PC-9 (cell line): ENCODE measurements around the gene FAM163B.

Experiments used
- EZH2 ChIP-seq: fragments of 200-600 bp; sonication (generic); IDR thresholded peaks from 2 replicates; pipeline ENCODE4 v1.8.0; 2017; ENCODE audit warnings: antibody characterized with exemption, low read depth
- TF ChIP-seq, protein P1 (sequence below): fragments of 200-600 bp; sonication (generic); conservative IDR thresholded peaks from 2 replicates; pipeline ENCODE4 v1.6.1; 2017; ENCODE audit warnings: mixed run types, antibody characterized with exemption, mild to moderate bottlenecking, moderate library complexity

DNA sequence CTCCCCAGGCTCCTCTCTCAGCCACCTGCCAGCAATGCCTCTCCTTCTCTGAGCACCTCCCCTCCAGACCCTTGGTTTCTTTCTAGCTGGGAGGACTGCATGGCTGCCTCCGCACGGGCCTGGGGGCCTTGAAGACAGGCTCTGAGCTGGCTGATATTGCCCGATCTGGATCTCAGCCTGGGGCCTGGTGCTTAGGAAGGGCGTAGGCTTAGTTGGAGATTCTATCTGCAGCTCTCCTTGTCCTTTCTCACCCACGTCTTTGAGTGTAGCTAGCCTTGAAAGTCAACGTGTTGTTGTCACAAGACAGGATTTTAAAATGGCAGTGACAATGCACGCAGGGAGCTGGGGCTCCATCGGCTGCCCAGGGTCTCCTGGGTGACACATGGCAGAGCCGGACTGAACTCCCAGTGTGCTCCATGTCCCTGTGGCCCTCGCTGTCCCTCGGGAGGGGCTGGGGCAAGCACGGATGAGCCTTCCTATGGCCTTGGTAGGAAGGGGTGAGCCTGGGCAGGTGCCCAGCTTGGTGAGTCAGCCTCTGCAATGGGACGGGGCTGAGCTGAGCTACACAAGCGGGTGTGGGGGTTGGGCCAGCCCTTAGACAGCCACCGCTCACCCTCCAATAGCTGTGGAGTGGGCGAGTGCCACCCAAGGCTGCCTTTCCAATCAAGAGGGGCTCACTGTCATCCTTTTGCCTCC, 65.3 kb downstream of the FAM163B start:
- TF ChIP-seq, protein P1, sequence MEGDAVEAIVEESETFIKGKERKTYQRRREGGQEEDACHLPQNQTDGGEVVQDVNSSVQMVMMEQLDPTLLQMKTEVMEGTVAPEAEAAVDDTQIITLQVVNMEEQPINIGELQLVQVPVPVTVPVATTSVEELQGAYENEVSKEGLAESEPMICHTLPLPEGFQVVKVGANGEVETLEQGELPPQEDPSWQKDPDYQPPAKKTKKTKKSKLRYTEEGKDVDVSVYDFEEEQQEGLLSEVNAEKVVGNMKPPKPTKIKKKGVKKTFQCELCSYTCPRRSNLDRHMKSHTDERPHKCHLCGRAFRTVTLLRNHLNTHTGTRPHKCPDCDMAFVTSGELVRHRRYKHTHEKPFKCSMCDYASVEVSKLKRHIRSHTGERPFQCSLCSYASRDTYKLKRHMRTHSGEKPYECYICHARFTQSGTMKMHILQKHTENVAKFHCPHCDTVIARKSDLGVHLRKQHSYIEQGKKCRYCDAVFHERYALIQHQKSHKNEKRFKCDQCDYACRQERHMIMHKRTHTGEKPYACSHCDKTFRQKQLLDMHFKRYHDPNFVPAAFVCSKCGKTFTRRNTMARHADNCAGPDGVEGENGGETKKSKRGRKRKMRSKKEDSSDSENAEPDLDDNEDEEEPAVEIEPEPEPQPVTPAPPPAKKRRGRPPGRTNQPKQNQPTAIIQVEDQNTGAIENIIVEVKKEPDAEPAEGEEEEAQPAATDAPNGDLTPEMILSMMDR = no peak
- no peak for TF ChIP-seq EZH2
